H9 (cell line): ENCODE measurements around the gene MUC4. TPM values are rescaled to one million over a fixed set of nuclear protein-coding genes. Genes with fewer than 3 reads are reported as not detected.

Source experiments
- DNase-seq: peaks from one replicate; pipeline ENCODE4 v3.0.0-alpha.2; 2017
- H2AFZ ChIP-seq: one replicate; pipeline ENCODE4 v1.6.1; 2013; ENCODE audit warnings: mild to moderate bottlenecking, low read length, control low read depth, moderate library complexity
- H2AK5ac ChIP-seq: 2 replicates; pipeline ENCODE4 v1.6.1; 2013; ENCODE audit warnings: low read length, control low read depth, mixed read lengths; ENCODE audit not compliant: insufficient read length
- H2BK120ac ChIP-seq: one replicate; pipeline ENCODE4 v1.6.1; 2013; ENCODE audit warnings: low read depth, mild to moderate bottlenecking, low read length, control low read depth, inconsistent platforms; ENCODE audit not compliant: poor library complexity, severe bottlenecking
- H2BK12ac ChIP-seq: 2 replicates; pipeline ENCODE4 v1.6.1; 2013; ENCODE audit warnings: low read length, control low read depth, mixed read lengths, low read depth; ENCODE audit not compliant: insufficient read length
- H2BK15ac ChIP-seq: 2 replicates; pipeline ENCODE4 v1.6.1; 2013; ENCODE audit warnings: low read depth, low read length, control low read depth
- H2BK20ac ChIP-seq: one replicate; pipeline ENCODE4 v1.6.1; 2013; ENCODE audit warnings: low read depth, mild to moderate bottlenecking, low read length, control low read depth, inconsistent platforms; ENCODE audit not compliant: poor library complexity, severe bottlenecking
- H2BK5ac ChIP-seq: 2 replicates; pipeline ENCODE4 v1.6.1; 2013; ENCODE audit warnings: low read length, control low read depth, mixed read lengths; ENCODE audit not compliant: insufficient read length
- H3K14ac ChIP-seq: 2 replicates; pipeline ENCODE4 v1.6.1; 2013; ENCODE audit warnings: low read length, control low read depth; ENCODE audit not compliant: insufficient read depth
- H3K18ac ChIP-seq: 2 replicates; pipeline ENCODE4 v1.6.1; 2013; ENCODE audit warnings: low read depth, mild to moderate bottlenecking, mixed read lengths, low read length, control low read depth; ENCODE audit not compliant: insufficient read length
- H3K23ac ChIP-seq: 2 replicates; pipeline ENCODE4 v1.6.1; 2013; ENCODE audit warnings: low read length, control low read depth, mixed read lengths, low read depth; ENCODE audit not compliant: insufficient read length
- H3K23me2 ChIP-seq: 2 replicates; pipeline ENCODE4 v1.6.1; 2013; ENCODE audit warnings: low read depth, mild to moderate bottlenecking, mixed read lengths, low read length, control low read depth; ENCODE audit not compliant: insufficient read length, poor library complexity, severe bottlenecking
- H3K27ac ChIP-seq: 2 replicates; pipeline ENCODE4 v1.5.1; 2013; ENCODE audit warnings: low read length, control low read depth, mixed read lengths, low read depth; ENCODE audit not compliant: insufficient read length
- H3K27me3 ChIP-seq: 2 replicates; pipeline ENCODE4 v1.6.1; 2013; ENCODE audit warnings: low read length, control low read depth, inconsistent platforms; ENCODE audit not compliant: insufficient read depth
- H3K4ac ChIP-seq: 2 replicates; pipeline ENCODE4 v1.6.1; 2013; ENCODE audit warnings: low read depth, mild to moderate bottlenecking, control low read depth, inconsistent platforms, low read length, moderate library complexity
- H3K4me1 ChIP-seq: 2 replicates; pipeline ENCODE4 v1.6.1; 2013; ENCODE audit warnings: low read length, control low read depth, inconsistent platforms; ENCODE audit not compliant: insufficient read depth
- H3K4me2 ChIP-seq: 2 replicates; pipeline ENCODE4 v1.6.1; 2013; ENCODE audit warnings: low read length, control low read depth, mixed read lengths; ENCODE audit not compliant: insufficient read length, insufficient read depth
- H3K56ac ChIP-seq: 2 replicates; pipeline ENCODE4 v1.6.1; 2013; ENCODE audit warnings: low read depth, mild to moderate bottlenecking, mixed read lengths, low read length, control low read depth; ENCODE audit not compliant: insufficient read length
- H3K79me1 ChIP-seq: 2 replicates; pipeline ENCODE4 v1.6.1; 2013; ENCODE audit warnings: low read depth, mild to moderate bottlenecking, moderate library complexity, low read length, control low read depth, inconsistent platforms; ENCODE audit not compliant: insufficient read depth, poor library complexity, severe bottlenecking
- H3K79me2 ChIP-seq: 2 replicates; pipeline ENCODE4 v1.6.1; 2013; ENCODE audit warnings: low read length, control low read depth, inconsistent platforms; ENCODE audit not compliant: insufficient read depth
- H3K9ac ChIP-seq: 2 replicates; pipeline ENCODE4 v1.6.1; 2013; ENCODE audit warnings: low read length, control low read depth, mixed read lengths; ENCODE audit not compliant: insufficient read length; ENCODE audit errors: extremely low read depth
- H3K9me3 ChIP-seq: one replicate; pipeline ENCODE4 v1.6.1; 2013; ENCODE audit warnings: low read depth, low read length, inconsistent platforms; ENCODE audit not compliant: control insufficient read depth
- H3T11ph ChIP-seq: one replicate; pipeline ENCODE4 v1.6.1; 2013; ENCODE audit warnings: mild to moderate bottlenecking, low read length, control low read depth, inconsistent platforms
- H4K20me1 ChIP-seq: one replicate; pipeline ENCODE4 v1.6.1; 2013; ENCODE audit not compliant: control insufficient read depth, insufficient read length, insufficient read depth
- H4K5ac ChIP-seq: 2 replicates; pipeline ENCODE4 v1.6.1; 2013; ENCODE audit warnings: low read depth, mild to moderate bottlenecking, mixed read lengths, low read length, control low read depth; ENCODE audit not compliant: insufficient read length
- H4K8ac ChIP-seq: replicated peaks from 2 replicates; pipeline ENCODE4 v1.6.1; 2013; ENCODE audit warnings: low read length, control low read depth, mixed read lengths, low read depth; ENCODE audit not compliant: insufficient read length
- H4K91ac ChIP-seq: 2 replicates; pipeline ENCODE4 v1.6.1; 2013; ENCODE audit warnings: low read depth, mild to moderate bottlenecking, moderate library complexity, mixed read lengths, low read length, control low read depth; ENCODE audit not compliant: insufficient read length
- H3K27ac Mint-ChIP-seq, 3 experiments: 2 replicates in 2 of 3; 3 replicates in 1 of 3; pipeline ENCODE4 v1.8.0; 2020 to 2021; ENCODE audit warnings: mixed read lengths in 3 of 3, mild to moderate bottlenecking in 1 of 3, moderate library complexity in 1 of 3
- H3K27me3 Mint-ChIP-seq: 2 replicates; pipeline ENCODE4 v1.8.0; 2021; ENCODE audit warnings: low read depth, mild to moderate bottlenecking, moderate library complexity, mixed read lengths
- H3K36me3 Mint-ChIP-seq, 3 experiments: 2 replicates in 2 of 3; 3 replicates in 1 of 3; pipeline ENCODE4 v1.8.0; 2020 to 2021; ENCODE audit warnings: low read depth in 3 of 3, mixed read lengths in 3 of 3; ENCODE audit not compliant: insufficient read depth in 1 of 3
- H3K4me1 Mint-ChIP-seq, 2 experiments: 2 replicates each; pipeline ENCODE4 v1.8.0; 2020; ENCODE audit warnings: mixed read lengths in 2 of 2
- H3K4me3 Mint-ChIP-seq, 2 experiments: 2 replicates in 1 of 2; 3 replicates in 1 of 2; pipeline ENCODE4 v1.8.0; 2020 to 2021; ENCODE audit warnings: mild to moderate bottlenecking in 2 of 2, mixed read lengths in 2 of 2, moderate library complexity in 1 of 2
- H3K9me3 Mint-ChIP-seq, 2 experiments: 2 replicates in 1 of 2; 3 replicates in 1 of 2; pipeline ENCODE4 v1.8.0; 2020; ENCODE audit warnings: mild to moderate bottlenecking in 2 of 2, mixed read lengths in 2 of 2, moderate library complexity in 1 of 2
- WGBS: extraction: QIAGEN DNeasy Blood & Tissue Kit; methylation state at CpG from one replicate; pipeline ENCODE4 v1.1.7; 2013; ENCODE audit warnings: missing lambda C conversion rate, low lambda C conversion rate, mixed read lengths; ENCODE audit not compliant: insufficient read length; ENCODE audit errors: extremely low coverage; 5-methylcytosine and 5-hydroxymethylcytosine counted together
- total RNA-seq: library from RNA; stranded (reverse); gene quantifications from 2 replicates; pipeline ENCODE4 v1.2.1, GENCODE V29; 2021
- TF ChIP-seq, protein P1 (sequence below): fragments of 200-600 bp; sonication (generic); conservative IDR thresholded peaks from 3 replicates; pipeline ENCODE4 v1.8.0; 2021; ENCODE audit warnings: antibody characterized with exemption, mild to moderate bottlenecking

Gene MUC4
- total RNA-seq, 1 experiment from 2014 or later: 1.2 TPM

- Histone ChIP-seq H3K4me2 (no peak overlapping the region), H3K79me2 (no peaks in the 10 kb centered on the region), H2BK12ac (no peak overlapping the region), H2AK5ac (no peak overlapping the region), H3K23me2 (no peaks in the 10 kb centered on the region), H3K27ac (no peak overlapping the region), H3K23ac (no peak overlapping the region), H4K91ac (no peak overlapping the region), H3K9me3 (no peaks in the 10 kb centered on the region), H4K8ac (no peak overlapping the region), H3T11ph (no peak overlapping the region), H3K56ac (no peak overlapping the region), H2BK5ac (no peak overlapping the region), H3K4me1 (peaks cover 4% of the 10 kb centered on the region; the same call in 1 of the 2 replicates), H3K18ac (no peak overlapping the region), H2BK15ac (no peak overlapping the region), H4K5ac (no peak overlapping the region), H3K14ac (no peak overlapping the region), H3K79me1 (no peaks in the 10 kb centered on the region), H2BK20ac (no peak overlapping the region), H3K27me3 (no peaks in the 10 kb centered on the region), H2BK120ac (no peak overlapping the region), H3K9ac (no peak overlapping the region), H2AFZ (no peak overlapping the region), H4K20me1 (peaks cover under 1% of the 10 kb centered on the region), H3K4ac (no peak overlapping the region)
- TF ChIP-seq, protein P1, sequence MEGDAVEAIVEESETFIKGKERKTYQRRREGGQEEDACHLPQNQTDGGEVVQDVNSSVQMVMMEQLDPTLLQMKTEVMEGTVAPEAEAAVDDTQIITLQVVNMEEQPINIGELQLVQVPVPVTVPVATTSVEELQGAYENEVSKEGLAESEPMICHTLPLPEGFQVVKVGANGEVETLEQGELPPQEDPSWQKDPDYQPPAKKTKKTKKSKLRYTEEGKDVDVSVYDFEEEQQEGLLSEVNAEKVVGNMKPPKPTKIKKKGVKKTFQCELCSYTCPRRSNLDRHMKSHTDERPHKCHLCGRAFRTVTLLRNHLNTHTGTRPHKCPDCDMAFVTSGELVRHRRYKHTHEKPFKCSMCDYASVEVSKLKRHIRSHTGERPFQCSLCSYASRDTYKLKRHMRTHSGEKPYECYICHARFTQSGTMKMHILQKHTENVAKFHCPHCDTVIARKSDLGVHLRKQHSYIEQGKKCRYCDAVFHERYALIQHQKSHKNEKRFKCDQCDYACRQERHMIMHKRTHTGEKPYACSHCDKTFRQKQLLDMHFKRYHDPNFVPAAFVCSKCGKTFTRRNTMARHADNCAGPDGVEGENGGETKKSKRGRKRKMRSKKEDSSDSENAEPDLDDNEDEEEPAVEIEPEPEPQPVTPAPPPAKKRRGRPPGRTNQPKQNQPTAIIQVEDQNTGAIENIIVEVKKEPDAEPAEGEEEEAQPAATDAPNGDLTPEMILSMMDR: no peak
- WGBS: no CpG with 5 or more reads among the region's 9 CpGs
- peaks cover 0 to 3% (median 0%) of the 10 kb centered on the region in 3 experiments; a peak in 2 of 7 replicates for H3K36me3 Mint-ChIP-seq
- peaks cover 0 to 3% of the 10 kb centered on the region in 2 experiments; a peak in 3 of 5 replicates for H3K9me3 Mint-ChIP-seq
- H3K27me3 Mint-ChIP-seq: peaks cover 48% of the 10 kb centered on the region
- DNase-seq: no peak
- peaks cover 22% of the 10 kb centered on the region in 2 experiments for H3K4me1 Mint-ChIP-seq
- H3K27ac Mint-ChIP-seq: no peak overlapping the region; a peak in 1 of 7 replicates
- no peak overlapping the region for H3K4me3 Mint-ChIP-seq
Observed at GRCh38 chr3:195704433-195704999, 107.2 kb downstream of the MUC4 start.
